Measurements from ENCODE around the gene IL27RA.
"Not testable (repeated sequence)": the region's sequence is repeated elsewhere in the genome, so short reads cannot be mapped to it uniquely, and the experiment has no call there.

Gene IL27RA

DNA sequence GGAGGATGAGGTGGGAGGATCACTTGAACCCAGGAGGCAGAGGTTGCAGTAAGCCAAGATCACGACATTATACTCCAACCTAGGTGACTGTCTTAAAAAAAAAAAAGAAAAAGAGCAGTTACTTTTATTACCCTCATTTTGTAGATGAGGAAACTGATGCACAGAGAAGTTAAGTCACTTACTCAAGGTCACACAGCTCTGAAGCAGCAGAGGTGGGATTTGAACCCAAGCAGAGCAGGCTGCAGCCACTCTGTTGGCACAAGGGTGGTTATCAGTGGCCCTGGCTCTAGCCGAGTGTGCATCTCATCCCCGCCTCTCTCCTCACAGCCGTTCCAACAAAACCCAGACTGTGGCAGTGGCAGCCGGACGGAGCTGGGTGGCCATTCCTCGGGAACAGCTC lies 7.6 kb downstream of the IL27RA start:
- ATAC-seq, result no peak
- no peak for TF ChIP-seq SNAI2 (CRISPR knock-in tag; IDR thresholded peaks at IDR 0.05)
- no peak for TF ChIP-seq ZNF565 (CRISPR knock-in tag; conservative IDR thresholded peaks at IDR 0.05; ENCODE audit: low read depth)
- TF ChIP-seq ESRRG (CRISPR knock-in tag; IDR thresholded peaks at IDR 0.05), result no peak
- TF ChIP-seq RARB (CRISPR knock-in tag; IDR thresholded peaks at IDR 0.05), result no peak
- TF ChIP-seq ZFP30 (CRISPR knock-in tag; IDR thresholded peaks at IDR 0.05), result no peak
- TF ChIP-seq BACH2 (CRISPR knock-in tag; IDR thresholded peaks at IDR 0.05; ENCODE audit: borderline replicate concordance), result no peak
- no peak for TF ChIP-seq ISL1 (CRISPR knock-in tag; IDR thresholded peaks at IDR 0.05)
- TF ChIP-seq, protein P1, sequence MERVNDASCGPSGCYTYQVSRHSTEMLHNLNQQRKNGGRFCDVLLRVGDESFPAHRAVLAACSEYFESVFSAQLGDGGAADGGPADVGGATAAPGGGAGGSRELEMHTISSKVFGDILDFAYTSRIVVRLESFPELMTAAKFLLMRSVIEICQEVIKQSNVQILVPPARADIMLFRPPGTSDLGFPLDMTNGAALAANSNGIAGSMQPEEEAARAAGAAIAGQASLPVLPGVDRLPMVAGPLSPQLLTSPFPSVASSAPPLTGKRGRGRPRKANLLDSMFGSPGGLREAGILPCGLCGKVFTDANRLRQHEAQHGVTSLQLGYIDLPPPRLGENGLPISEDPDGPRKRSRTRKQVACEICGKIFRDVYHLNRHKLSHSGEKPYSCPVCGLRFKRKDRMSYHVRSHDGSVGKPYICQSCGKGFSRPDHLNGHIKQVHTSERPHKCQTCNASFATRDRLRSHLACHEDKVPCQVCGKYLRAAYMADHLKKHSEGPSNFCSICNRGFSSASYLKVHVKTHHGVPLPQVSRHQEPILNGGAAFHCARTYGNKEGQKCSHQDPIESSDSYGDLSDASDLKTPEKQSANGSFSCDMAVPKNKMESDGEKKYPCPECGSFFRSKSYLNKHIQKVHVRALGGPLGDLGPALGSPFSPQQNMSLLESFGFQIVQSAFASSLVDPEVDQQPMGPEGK (CRISPR knock-in tag; IDR thresholded peaks at IDR 0.05; ENCODE audit: borderline replicate concordance), result no peak
- no peak for TF ChIP-seq PPARA (CRISPR knock-in tag; IDR thresholded peaks at IDR 0.05; ENCODE audit: borderline replicate concordance)
- no peak for TF ChIP-seq POU6F1 (CRISPR knock-in tag; IDR thresholded peaks at IDR 0.05; ENCODE audit: borderline replicate concordance, low read depth)
- TF ChIP-seq CSDC2 (CRISPR knock-in tag; IDR thresholded peaks at IDR 0.05), result no peak
- no peak for TF ChIP-seq ZNF8 (CRISPR knock-in tag; IDR thresholded peaks at IDR 0.05)
- TF ChIP-seq TCF4 (CRISPR knock-in tag; IDR thresholded peaks at IDR 0.05; ENCODE audit: borderline replicate concordance), result no peak
- TF ChIP-seq ZFP3 (CRISPR knock-in tag; IDR thresholded peaks at IDR 0.05), result no peak
- no peak for TF ChIP-seq CREB5 (CRISPR knock-in tag; IDR thresholded peaks at IDR 0.05; ENCODE audit: low read depth)
- no peak for TF ChIP-seq ZC3H10 (CRISPR knock-in tag; IDR thresholded peaks at IDR 0.05)
- no peak for TF ChIP-seq ZNF70 (CRISPR knock-in tag; IDR thresholded peaks at IDR 0.05)
- TF ChIP-seq OSR1 (CRISPR knock-in tag; IDR thresholded peaks at IDR 0.05), result no peak
- TF ChIP-seq GLIS3 (CRISPR knock-in tag; IDR thresholded peaks at IDR 0.05), result no peak

GRCh38 chr19:14042659-14043608 lies 11.4 kb downstream of the IL27RA start:
- ATAC-seq, result peak; percentile 97

GRCh38 chr19:14047866-14048265 lies 16.3 kb downstream of the IL27RA start:
- ATAC-seq, result not testable (repeated sequence)

- ATAC-seq, result peak; percentile 58; the same call in 2 of the 3 replicates
- TF ChIP-seq ZNF8 (CRISPR knock-in tag; IDR thresholded peaks at IDR 0.05) (no peak), POU6F1 (CRISPR knock-in tag; IDR thresholded peaks at IDR 0.05; ENCODE audit: borderline replicate concordance, low read depth) (no peak)
Measured at GRCh38 chr19:14048443-14049153, 17.0 kb downstream of the IL27RA start.

DNA sequence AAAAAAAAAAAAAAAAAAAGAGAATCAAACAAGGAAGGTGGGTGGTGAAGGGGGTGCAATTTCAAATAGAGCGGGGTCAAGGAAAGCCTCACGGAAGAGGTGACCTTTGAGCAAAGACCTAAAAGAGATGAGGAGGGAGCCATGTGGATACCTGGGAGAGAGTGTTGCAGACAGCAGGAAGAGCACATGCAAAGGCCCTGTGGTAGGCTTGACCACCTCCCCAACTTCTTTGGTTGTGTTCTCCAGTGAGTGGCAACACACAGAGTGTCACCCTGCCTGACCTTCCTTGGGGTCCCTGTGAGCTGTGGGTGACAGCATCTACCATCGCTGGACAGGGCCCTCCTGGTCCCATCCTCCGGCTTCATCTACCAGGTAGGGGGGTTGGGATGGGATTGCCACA lies 18.9 kb downstream of the IL27RA start:
- no peak for TF ChIP-seq CSDC2 (CRISPR knock-in tag; IDR thresholded peaks at IDR 0.05)
- no peak for TF ChIP-seq SNAI2 (CRISPR knock-in tag; IDR thresholded peaks at IDR 0.05)
- no peak for TF ChIP-seq ISL1 (CRISPR knock-in tag; IDR thresholded peaks at IDR 0.05)
- TF ChIP-seq TCF4 (CRISPR knock-in tag; IDR thresholded peaks at IDR 0.05; ENCODE audit: borderline replicate concordance), result no peak
- TF ChIP-seq ZNF565 (CRISPR knock-in tag; conservative IDR thresholded peaks at IDR 0.05; ENCODE audit: low read depth), result no peak
- no peak for TF ChIP-seq RARB (CRISPR knock-in tag; IDR thresholded peaks at IDR 0.05)
- TF ChIP-seq, protein P1 (CRISPR knock-in tag; IDR thresholded peaks at IDR 0.05; ENCODE audit: borderline replicate concordance), result no peak
- no peak for TF ChIP-seq ZFP3 (CRISPR knock-in tag; IDR thresholded peaks at IDR 0.05)
- no peak for TF ChIP-seq OSR1 (CRISPR knock-in tag; IDR thresholded peaks at IDR 0.05)
- TF ChIP-seq CREB5 (CRISPR knock-in tag; IDR thresholded peaks at IDR 0.05; ENCODE audit: low read depth), result no peak
- ATAC-seq, result no peak

- ATAC-seq, result not testable (repeated sequence)
Measured at GRCh38 chr19:14050961-14051360, 19.4 kb downstream of the IL27RA start.
